SK-N-SH (cell line): ENCODE results near the gene PPP4R2. TPM values are rescaled to one million over a fixed set of nuclear protein-coding genes. Genes with fewer than 3 reads are reported as not detected.

Source experiments
- CTCF ChIA-PET: fragments of 300-600, 350-600 bp; formaldehyde crosslinking; extraction: SDS; loops from one replicate; lab custom pipeline; 2021; lab: Yijun Ruan, JAX
- POLR2A ChIA-PET: fragments of 350-600 bp; sonication (Branson Sonifier 250); formaldehyde crosslinking; extraction: SDS; loops from one replicate; lab custom pipeline; 2020; ENCODE audit warnings: antibody characterized with exemption, inconsistent platforms; lab: Yijun Ruan, JAX
- DNase-seq: peaks from one replicate; pipeline ENCODE4 v3.0.0; 2012
- H2AFZ ChIP-seq: fragments of 200-600 bp; sonication (generic); 2 replicates; pipeline ENCODE4 v1.8.1; 2016; ENCODE audit warnings: antibody characterized with exemption, mild to moderate bottlenecking, low read depth
- H3F3A ChIP-seq: fragments of 200-600 bp; sonication (generic); replicated peaks from 2 replicates; pipeline ENCODE3; 2016; ENCODE audit warnings: antibody characterized with exemption, mild to moderate bottlenecking; ENCODE audit not compliant: insufficient read depth
- H3K27ac ChIP-seq, 2 experiments: fragments of 200-500 bp in 1 of 2; fragments of 200-600 bp in 1 of 2; sonication (Bioruptor generic) in 1 of 2; sonication (generic), shearing (Covaris generic) in 1 of 2; 2 replicates each; pipeline versions ENCODE4 v1.5.1 to v1.6.1; 2014 to 2016; ENCODE audit warnings: low read depth in 2 of 2, inconsistent platforms in 1 of 2, low read length in 1 of 2, mild to moderate bottlenecking in 1 of 2, mixed read lengths in 1 of 2
- H3K27me3 ChIP-seq: fragments of 200-600 bp; sonication (generic), shearing (Covaris generic); 2 replicates; pipeline ENCODE4 v1.6.1; 2016; ENCODE audit warnings: mixed run types; ENCODE audit not compliant: insufficient read depth
- H3K36me3 ChIP-seq, 2 experiments: fragments of 200-500 bp in 1 of 2; fragments of 200-600 bp in 1 of 2; sonication (Bioruptor generic) in 1 of 2; sonication (generic) in 1 of 2; replicated peaks in 1 of 2; 2 replicates each; pipeline versions ENCODE3 to v1.5.1; 2014 to 2016; ENCODE audit warnings: low read length in 1 of 2, mild to moderate bottlenecking in 1 of 2; ENCODE audit not compliant: insufficient read depth in 2 of 2, control insufficient read depth in 1 of 2
- H3K4me1 ChIP-seq, 2 experiments: fragments of 200-500 bp in 1 of 2; fragments of 200-600 bp in 1 of 2; sonication (Bioruptor generic) in 1 of 2; sonication (generic), shearing (Covaris generic) in 1 of 2; 2 replicates each; pipeline versions ENCODE4 v1.5.1 to v1.6.1; 2014 to 2016; ENCODE audit warnings: low read depth in 1 of 2, low read length in 1 of 2, mixed run types in 1 of 2; ENCODE audit not compliant: insufficient read depth in 2 of 2, control insufficient read depth in 1 of 2
- H3K4me2 ChIP-seq: fragments of 200-600 bp; sonication (generic), shearing (Covaris generic); 2 replicates; pipeline ENCODE4 v1.6.1; 2017; ENCODE audit warnings: mixed run types
- H3K4me3 ChIP-seq, 2 experiments: fragments of 200-500 bp in 1 of 2; fragments of 200-600 bp in 1 of 2; sonication (Bioruptor generic) in 1 of 2; sonication (generic), shearing (Covaris generic) in 1 of 2; 2 replicates each; pipeline versions ENCODE4 v1.5.1 to v1.8.1; 2014 to 2016; ENCODE audit warnings: low read depth in 2 of 2, inconsistent platforms in 1 of 2, low read length in 1 of 2, mild to moderate bottlenecking in 1 of 2, mixed read lengths in 1 of 2, moderate library complexity in 1 of 2
- H3K79me2 ChIP-seq: fragments of 200-600 bp; sonication (generic); 2 replicates; pipeline ENCODE4 v1.8.1; 2017; ENCODE audit warnings: mild to moderate bottlenecking; ENCODE audit not compliant: insufficient read depth
- H3K9ac ChIP-seq: fragments of 200-600 bp; sonication (generic); 2 replicates; pipeline ENCODE4 v1.6.1; 2017; ENCODE audit warnings: mixed run types
- H3K9me2 ChIP-seq: fragments of 200-600 bp; sonication (generic); 2 replicates; pipeline ENCODE4 v1.6.1; 2017; ENCODE audit warnings: mixed run types
- H3K9me3 ChIP-seq: fragments of 200-600 bp; sonication (generic); 2 replicates; pipeline ENCODE4 v1.6.1; 2017; ENCODE audit warnings: mixed run types, mild to moderate bottlenecking, moderate library complexity
- H4K20me1 ChIP-seq: fragments of 200-600 bp; sonication (generic); 2 replicates; pipeline ENCODE4 v1.6.1; 2017; ENCODE audit warnings: mild to moderate bottlenecking, mixed run types; ENCODE audit not compliant: insufficient read depth
- CHD2 ChIP-seq: fragments of 150-350 bp; IDR thresholded peaks from 2 replicates; pipeline ENCODE4 v1.6.1; 2018; ENCODE audit warnings: low read length; ENCODE audit not compliant: partially characterized antibody
- CTCF ChIP-seq: fragments of 200-600 bp; sonication (generic); IDR thresholded peaks from 2 replicates; pipeline ENCODE4 v1.6.1; 2017; ENCODE audit warnings: antibody characterized with exemption, mild to moderate bottlenecking, moderate library complexity
- EZH2phosphoT487 ChIP-seq: fragments of 200-600 bp; sonication (generic); IDR thresholded peaks from 2 replicates; pipeline ENCODE4 v1.6.1; 2017; ENCODE audit warnings: low read depth, mixed run types, mild to moderate bottlenecking, antibody characterized with exemption, moderate library complexity, borderline replicate concordance
- FOSL2 ChIP-seq: IDR thresholded peaks from 2 replicates; pipeline ENCODE4 v1.4.0; 2012; ENCODE audit warnings: low read depth, mild to moderate bottlenecking, moderate library complexity, borderline replicate concordance
- FOXJ3 ChIP-seq: sonication (generic); formaldehyde crosslinking; IDR thresholded peaks from 2 replicates; pipeline ENCODE4 v1.5.1; 2020; ENCODE audit warnings: mild to moderate bottlenecking, missing genetic modification reagents
- FOXM1 ChIP-seq: IDR thresholded peaks from 2 replicates; pipeline ENCODE4 v1.4.0; 2012; ENCODE audit warnings: low read depth, mild to moderate bottlenecking
- GABPA ChIP-seq: IDR thresholded peaks from 2 replicates; pipeline ENCODE4 v1.4.0; 2012; ENCODE audit warnings: low read depth, mild to moderate bottlenecking
- GATA2 ChIP-seq: sonication (generic); formaldehyde crosslinking; IDR thresholded peaks from 2 replicates; pipeline ENCODE4 v1.5.0; 2020; ENCODE audit warnings: mild to moderate bottlenecking, missing genetic modification reagents
- JUND ChIP-seq: IDR thresholded peaks from 2 replicates; pipeline ENCODE4 v1.4.0; 2012
- MEF2A ChIP-seq: IDR thresholded peaks from 2 replicates; pipeline ENCODE4 v1.4.0; 2012; ENCODE audit warnings: low read depth, borderline replicate concordance
- NRF1 ChIP-seq: IDR thresholded peaks from 2 replicates; pipeline ENCODE4 v1.6.1; 2012; ENCODE audit warnings: low read depth, mild to moderate bottlenecking, low read length
- REST ChIP-seq: IDR thresholded peaks from 2 replicates; pipeline ENCODE4 v1.6.1; 2012; ENCODE audit warnings: mild to moderate bottlenecking, low read depth, low read length, moderate library complexity
- RFX5 ChIP-seq: IDR thresholded peaks from 2 replicates; pipeline ENCODE4 v1.6.1; 2012; ENCODE audit warnings: mild to moderate bottlenecking, improper control_type of control experiment, low read length
- TEAD4 ChIP-seq: IDR thresholded peaks from 2 replicates; pipeline ENCODE4 v1.4.0; 2012; ENCODE audit warnings: mild to moderate bottlenecking, borderline replicate concordance; ENCODE audit not compliant: insufficient read depth
- USF2 ChIP-seq: fragments of 150-350 bp; IDR thresholded peaks from 2 replicates; pipeline ENCODE4 v1.6.1; 2017; ENCODE audit warnings: antibody characterized with exemption, low read length, low read depth, borderline replicate concordance
- YY1 ChIP-seq: IDR thresholded peaks from 2 replicates; pipeline ENCODE4 v1.4.0; 2012; ENCODE audit warnings: low read depth, mild to moderate bottlenecking
- WGBS: methylation state at CpG from one replicate; pipeline ENCODE4 v1.1.6; 2017; ENCODE audit warnings: low lambda C conversion rate; 5-methylcytosine and 5-hydroxymethylcytosine counted together
- polyA plus RNA-seq, 3 experiments: library from polyadenylated mRNA; depleted of rRNA; stranded (reverse); fragments of >200 nt; gene quantifications; 2 replicates each; pipeline ENCODE4 v1.2.3, GENCODE V29; 2012

The PPP4R2 gene
- polyA plus RNA-seq, 1 of the 3 experiments (the other 2 are of a cell fraction), result 8.9 TPM

GRCh38 chr3:73071952-73072351 is 75.3 kb downstream of the PPP4R2 start:
- H3K9ac ChIP-seq, result no peak overlapping the region
- ChIA-PET POLR2A (no interaction called here), CTCF (no interaction called here)
- H3K4me2 ChIP-seq, result no peak overlapping the region
- H2AFZ ChIP-seq, result no peak overlapping the region
- H3K9me2 ChIP-seq, result no peaks in the 10 kb centered on the region
- WGBS, result 50% methylated on average over 1 of the region's 1 CpG
- no peaks in the 10 kb centered on the region for H3K9me3 ChIP-seq
- DNase-seq, result no peak
- H3K27me3 ChIP-seq, result no peaks in the 10 kb centered on the region
- peaks cover 5% of the 10 kb centered on the region; the same call in 1 of the 2 replicates for H3K79me2 ChIP-seq
- H3F3A ChIP-seq, result peaks cover 23% of the 10 kb centered on the region
- no peaks in the 10 kb centered on the region; a peak in 1 of 4 replicates for H3K4me1 ChIP-seq
- H3K36me3 ChIP-seq, result peaks cover 13 to 20% of the 10 kb centered on the region in 2 experiments
- H3K4me3 ChIP-seq, result no peak overlapping the region
- H3K27ac ChIP-seq, result no peak overlapping the region
- H4K20me1 ChIP-seq, result no peaks in the 10 kb centered on the region
- no peak for TF ChIP-seq CHD2
- TF ChIP-seq GATA2, result no peak
- no peak for TF ChIP-seq FOSL2
- no peak for TF ChIP-seq MEF2A

GRCh38 chr3:73072634-73073033 is 76.0 kb downstream of the PPP4R2 start:
- CTCF ChIA-PET, result no interaction called here
- peaks cover 16% of the 10 kb centered on the region for H3F3A ChIP-seq
- peaks cover 7 to 13% of the 10 kb centered on the region in 2 experiments for H3K36me3 ChIP-seq
- no peaks in the 10 kb centered on the region for H3K9me3 ChIP-seq
- TF ChIP-seq EZH2phosphoT487, result no peak
- TF ChIP-seq FOXJ3 (CRISPR knock-in tag), result no peak
- no peak for TF ChIP-seq FOXM1
- no peak for TF ChIP-seq GABPA
- no peak for TF ChIP-seq CTCF
- no peak for TF ChIP-seq REST
- TF ChIP-seq USF2, result no peak
- TF ChIP-seq NRF1, result no peak
- TF ChIP-seq TEAD4, result no peak
- TF ChIP-seq YY1, result no peak
- no peak for TF ChIP-seq JUND
- TF ChIP-seq RFX5, result no peak
- DNase-seq, result no peak
- H3K27me3 ChIP-seq, result no peaks in the 10 kb centered on the region
- H3K9ac ChIP-seq, result no peak overlapping the region
- H3K4me3 ChIP-seq, result no peak overlapping the region
- no peak overlapping the region for H2AFZ ChIP-seq
- no peaks in the 10 kb centered on the region; a peak in 1 of 4 replicates for H3K4me1 ChIP-seq
- H3K79me2 ChIP-seq, result no peaks in the 10 kb centered on the region
- no peaks in the 10 kb centered on the region for H4K20me1 ChIP-seq
- WGBS, result 100% methylated on average over 1 of the region's 1 CpG
- no peak overlapping the region for H3K27ac ChIP-seq
- H3K4me2 ChIP-seq, result no peak overlapping the region
- POLR2A ChIA-PET, result no interaction called here
- H3K9me2 ChIP-seq, result no peaks in the 10 kb centered on the region
